HG03342 (cell line): ENCODE data around the gene S100P.
A peak's percentile ranks its signal among the peaks of the same experiment; 100 is the strongest.
"Not testable (repeated sequence)": the region's sequence is repeated elsewhere in the genome, so short reads cannot be mapped to it uniquely, and the experiment has no call there.

ENCODE experiments used
- ATAC-seq: cut with Tn5 transposase; IDR thresholded peaks from one replicate; pipeline ENCODE4 v1.9.1; 2021; ENCODE audit warnings: mild to moderate bottlenecking, moderate library complexity; ENCODE audit not compliant: unreplicated experiment

S100P gene

GRCh38 chr4:6672541-6673190 lies 21.0 kb upstream of the S100P start:
- ATAC-seq, result not testable (repeated sequence)

- not testable (repeated sequence) for ATAC-seq
These were observed 20.5 kb upstream of the S100P start for GRCh38 chr4:6673191-6673659.

DNA sequence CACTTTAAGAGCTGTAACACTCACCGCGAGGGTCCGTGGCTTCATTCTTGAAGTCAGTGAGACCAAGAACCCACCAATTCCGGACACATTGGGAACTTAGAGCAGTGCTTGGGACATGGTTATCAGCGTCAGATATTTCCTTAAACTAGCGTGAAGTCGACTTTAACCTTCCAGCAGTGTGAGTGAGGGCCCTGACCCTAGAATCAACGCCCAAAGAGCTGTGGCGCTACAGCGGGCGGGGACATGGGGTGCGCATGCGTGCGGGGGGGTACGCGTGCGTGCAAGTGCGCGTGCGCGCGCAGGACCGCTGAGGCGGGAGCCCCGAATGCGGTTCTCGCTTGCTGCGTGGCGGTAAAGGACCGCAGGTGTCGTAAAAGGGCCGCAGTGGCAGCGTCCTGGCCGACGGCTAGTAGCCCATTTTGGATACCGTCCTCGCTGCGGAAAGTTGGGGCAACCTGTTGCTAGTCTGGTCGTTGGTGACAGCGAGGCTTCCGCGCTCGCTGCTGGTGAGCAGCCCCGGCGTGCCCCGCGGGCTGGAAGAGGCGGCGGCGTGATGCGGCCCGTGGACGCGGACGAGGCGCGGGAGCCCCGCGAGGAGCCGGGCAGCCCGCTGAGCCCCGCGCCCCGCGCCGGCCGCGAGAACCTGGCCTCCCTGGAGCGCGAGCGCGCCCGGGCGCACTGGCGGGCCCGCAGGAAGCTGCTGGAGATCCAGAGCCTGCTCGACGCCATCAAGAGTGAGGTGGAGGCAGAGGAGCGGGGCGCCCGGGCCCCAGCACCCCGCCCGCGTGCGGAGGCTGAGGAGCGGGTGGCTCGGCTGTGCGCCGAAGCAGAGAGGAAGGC lies 19.8 kb upstream of the S100P start:
- peak; percentile 78 for ATAC-seq

DNA sequence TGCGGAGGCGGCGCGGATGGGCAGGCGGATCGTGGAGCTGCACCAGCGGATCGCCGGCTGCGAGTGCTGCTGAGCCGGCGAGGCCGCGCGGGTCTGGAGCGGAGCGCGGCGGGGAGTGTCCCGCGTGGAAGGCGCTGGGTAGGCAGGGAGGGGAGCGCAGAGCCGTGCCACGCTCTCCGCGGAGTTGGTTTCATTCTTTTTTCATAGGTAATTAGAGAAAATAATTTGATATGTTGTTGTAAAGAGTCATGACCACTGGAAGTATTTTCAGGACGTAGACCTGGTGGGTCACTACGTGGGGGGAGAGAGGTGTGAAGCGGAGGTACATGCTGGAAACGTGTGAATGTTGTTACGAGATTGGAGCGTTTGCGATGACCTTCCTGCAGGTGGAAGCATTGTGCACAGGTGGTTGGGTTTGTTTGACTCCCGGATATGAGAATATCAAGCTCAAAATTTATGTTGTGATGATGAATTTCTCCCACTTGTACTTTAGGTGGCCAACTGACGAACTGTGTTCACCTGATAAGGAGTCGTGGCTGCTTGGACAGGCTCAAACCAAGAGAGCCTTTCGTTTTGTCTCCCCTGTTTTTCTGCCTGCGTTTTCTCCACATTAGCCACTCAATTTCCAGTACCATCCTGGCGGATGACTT lies 19.1 kb upstream of the S100P start:
- ATAC-seq, result peak; percentile 39

DNA sequence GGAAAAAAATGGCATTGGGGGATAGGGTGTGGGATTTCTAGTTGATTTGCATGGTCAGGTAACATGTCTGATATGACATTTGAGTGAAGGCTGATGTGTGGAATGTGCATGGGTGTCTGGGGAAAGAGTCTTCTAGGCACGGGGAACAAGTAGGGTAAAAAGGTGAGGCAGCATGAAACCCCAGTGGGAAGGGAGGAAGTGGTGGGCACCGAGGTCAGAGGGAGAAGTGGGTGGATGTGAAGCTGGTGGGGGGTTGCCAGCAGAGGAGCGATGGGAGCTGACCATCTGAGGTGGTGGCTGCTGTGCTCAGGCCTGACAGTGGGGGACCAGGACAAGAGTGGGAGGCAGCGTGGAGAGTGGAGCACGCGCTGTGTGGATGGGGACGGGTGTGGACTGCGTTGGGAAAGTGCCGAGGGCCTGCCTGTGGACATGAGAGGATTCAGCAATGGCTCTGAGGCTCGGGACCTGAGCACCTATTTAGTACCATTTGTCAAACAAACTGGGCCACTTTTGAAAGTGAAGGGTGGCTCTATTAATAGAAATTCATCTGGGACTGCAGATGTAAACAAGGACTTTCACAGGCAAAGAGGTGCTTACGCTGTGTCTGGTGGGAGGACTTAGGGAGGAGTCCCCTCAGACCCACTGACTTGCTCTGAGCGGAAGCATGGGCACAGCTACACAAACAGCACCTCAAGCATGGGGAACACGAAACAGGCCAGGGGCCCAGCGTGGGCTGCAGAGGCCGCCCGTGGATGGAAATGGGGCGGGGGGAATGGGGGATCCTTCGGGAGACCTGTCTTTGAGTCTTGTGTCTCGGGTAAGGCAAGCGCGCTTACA lies 16.7 kb upstream of the S100P start:
- no peak for ATAC-seq

DNA sequence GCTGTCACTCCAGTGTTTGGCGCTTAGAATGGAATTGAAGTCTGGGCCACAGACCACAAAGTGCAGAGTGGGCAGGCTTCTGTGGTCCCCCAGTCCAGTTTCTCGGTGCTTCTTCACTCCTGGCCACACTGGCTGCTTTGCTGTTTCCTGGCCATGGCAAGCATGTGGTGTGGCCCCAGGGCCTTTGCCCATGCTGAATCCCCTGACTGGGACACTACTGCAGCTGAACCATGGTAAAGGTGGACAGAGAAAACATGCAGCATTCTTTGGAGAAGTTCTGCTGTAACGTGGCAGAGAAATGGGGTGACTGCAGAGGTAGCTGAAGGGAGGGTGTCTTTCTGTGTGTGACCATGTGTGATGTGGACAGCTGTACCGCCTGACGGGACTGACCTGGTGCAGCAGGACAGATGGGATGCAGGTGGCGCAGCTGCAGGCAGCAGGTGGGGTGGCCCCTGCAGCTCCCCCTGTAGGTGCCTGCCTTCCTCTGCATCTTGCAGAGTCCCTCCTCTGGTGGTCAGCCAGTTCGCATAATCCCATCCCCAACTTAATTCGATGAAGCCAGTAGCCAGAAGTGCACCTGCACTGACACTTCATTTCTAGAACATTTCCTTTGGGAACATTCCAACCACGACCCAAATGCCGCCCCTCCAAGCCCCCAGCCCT lies 13.2 kb upstream of the S100P start:
- no peak for ATAC-seq

- ATAC-seq, result no peak
These were observed 12.5 kb upstream of the S100P start for GRCh38 chr4:6681191-6681590.

GRCh38 chr4:6682862-6683590 lies 10.7 kb upstream of the S100P start:
- ATAC-seq, result no peak

- ATAC-seq, result no peak
These were observed 9.0 kb upstream of the S100P start for GRCh38 chr4:6684656-6685055.

DNA sequence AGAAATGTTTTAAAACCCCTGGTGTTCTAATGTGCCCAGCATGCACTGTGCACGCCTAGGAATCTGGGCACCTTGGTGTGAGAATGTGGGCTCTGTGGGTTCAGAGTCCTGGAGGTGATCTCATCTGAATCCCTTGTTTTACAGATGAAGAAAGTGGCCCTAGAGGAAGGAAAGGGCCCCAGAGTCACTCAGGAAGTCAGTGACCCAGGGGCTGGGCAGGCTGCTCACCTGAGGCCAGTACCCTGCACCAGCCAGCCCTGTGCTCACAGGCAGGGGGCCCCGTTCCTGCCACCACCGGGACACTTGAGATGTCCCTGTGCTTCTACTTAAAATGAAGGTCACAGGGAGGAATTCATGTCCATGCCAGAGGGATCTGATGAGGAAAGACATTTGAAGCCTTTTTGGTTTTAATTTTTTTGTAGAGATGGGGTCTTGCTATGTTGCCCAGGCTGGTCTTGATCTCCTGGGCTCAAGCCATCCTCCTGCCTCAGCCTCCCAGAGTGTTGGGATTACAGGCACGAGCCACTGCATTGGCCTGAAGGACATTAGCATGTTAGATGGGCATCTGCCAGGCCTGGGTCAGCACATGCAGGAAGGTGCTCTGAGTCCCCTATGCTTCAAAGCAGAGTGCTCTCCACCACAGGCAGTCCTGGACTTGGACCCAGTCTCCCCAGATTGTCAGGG lies 7.4 kb upstream of the S100P start:
- no peak for ATAC-seq

- ATAC-seq, result no peak
These were observed 5.5 kb upstream of the S100P start for GRCh38 chr4:6687947-6688878.

- peak; percentile 84 for ATAC-seq
These were observed 4.7 kb upstream of the S100P start for GRCh38 chr4:6688879-6689505.

DNA sequence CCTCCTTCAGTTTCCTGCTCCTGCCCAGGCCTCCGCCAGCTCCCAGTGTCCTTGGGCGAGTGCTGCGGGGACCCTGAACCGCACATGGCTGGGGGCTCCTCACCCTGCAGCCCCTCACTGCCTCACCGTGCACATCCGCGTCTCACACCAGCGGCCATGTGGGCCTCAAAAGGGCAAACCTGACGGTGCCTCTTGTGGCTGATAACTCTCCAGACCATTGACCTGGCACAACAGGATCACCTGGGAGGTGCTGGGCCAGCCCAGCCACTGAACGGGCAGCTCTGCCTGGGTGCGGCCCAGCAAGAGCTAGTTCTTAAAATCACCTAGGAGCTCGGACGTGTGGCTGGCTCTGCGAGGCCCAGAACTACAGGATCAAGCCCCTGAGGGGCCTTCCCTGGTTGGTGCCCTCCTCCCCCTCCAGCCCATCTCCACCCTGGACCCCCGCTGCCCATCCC lies 4.1 kb upstream of the S100P start:
- no peak for ATAC-seq

GRCh38 chr4:6692379-6692778 lies 1.3 kb upstream of the S100P start:
- ATAC-seq, result no peak

DNA sequence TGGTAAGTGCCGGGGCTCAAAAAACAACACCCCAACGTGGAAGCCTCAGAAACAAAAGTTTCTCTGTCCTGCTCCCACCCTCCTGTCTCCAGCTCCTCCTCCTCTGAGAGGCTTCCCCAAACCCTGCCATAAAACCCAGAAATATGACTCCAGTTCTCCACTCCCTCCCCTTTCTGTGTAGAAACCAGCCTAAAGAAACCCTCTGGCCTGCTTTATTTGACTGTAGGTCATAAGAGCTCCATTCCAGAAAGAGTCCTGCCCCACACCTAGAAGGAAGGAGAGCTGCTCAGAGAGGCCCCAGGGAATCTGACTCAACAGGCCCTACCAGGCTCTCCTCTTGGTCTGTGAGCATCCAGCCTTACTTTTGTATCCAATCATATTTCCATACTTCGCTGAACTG lies 872 bp upstream of the S100P start:
- ATAC-seq, result no peak

- ATAC-seq, result no peak
These were observed 661 bp downstream of the S100P start for GRCh38 chr4:6694177-6694901.
